Neuronal stem cell (in vitro differentiated cells): ENCODE measurements around the gene DDIT3.

ENCODE experiments used
- DNase-seq: peaks from one replicate; pipeline ENCODE4 v3.0.0-alpha.2; 2013; ENCODE audit warnings: low spot score
- H2AFZ ChIP-seq: one replicate; pipeline ENCODE4 v1.6.1; 2013; ENCODE audit warnings: mild to moderate bottlenecking, low read length, inconsistent platforms
- H2AK5ac ChIP-seq: 2 replicates; pipeline ENCODE4 v1.6.1; 2013; ENCODE audit warnings: low read depth, mild to moderate bottlenecking, inconsistent platforms, low read length, moderate library complexity, mixed read lengths
- H2BK120ac ChIP-seq: 2 replicates; pipeline ENCODE4 v1.6.1; 2013; ENCODE audit warnings: low read depth, mild to moderate bottlenecking, inconsistent platforms, low read length, moderate library complexity, mixed read lengths
- H2BK12ac ChIP-seq: one replicate; pipeline ENCODE4 v1.6.1; 2013; ENCODE audit warnings: low read length, inconsistent platforms
- H2BK15ac ChIP-seq: 2 replicates; pipeline ENCODE4 v1.6.1; 2013; ENCODE audit warnings: mild to moderate bottlenecking, low read length, inconsistent platforms, mixed read lengths
- H2BK5ac ChIP-seq: one replicate; pipeline ENCODE4 v1.6.1; 2013; ENCODE audit warnings: inconsistent platforms, mild to moderate bottlenecking, low read length, moderate library complexity
- H3K14ac ChIP-seq: one replicate; pipeline ENCODE4 v1.6.1; 2013; ENCODE audit warnings: low read length, inconsistent platforms
- H3K18ac ChIP-seq: 2 replicates; pipeline ENCODE4 v1.6.1; 2013; ENCODE audit warnings: low read length, inconsistent platforms
- H3K23ac ChIP-seq: 2 replicates; pipeline ENCODE4 v1.6.1; 2013; ENCODE audit warnings: low read depth, mild to moderate bottlenecking, mixed read lengths, low read length, inconsistent platforms; ENCODE audit not compliant: poor library complexity
- H3K27ac ChIP-seq: replicated peaks from 3 replicates; pipeline ENCODE4 v1.5.1; 2013; ENCODE audit warnings: low read length, inconsistent platforms
- H3K27me3 ChIP-seq, 3 experiments: 2 replicates each; pipeline ENCODE4 v1.6.1; 2013; ENCODE audit warnings: low read length in 3 of 3, mild to moderate bottlenecking in 2 of 3, inconsistent platforms in 1 of 3, low read depth in 1 of 3, mixed read lengths in 1 of 3, moderate library complexity in 1 of 3; ENCODE audit not compliant: control insufficient read depth in 3 of 3, insufficient read depth in 3 of 3
- H3K36me3 ChIP-seq, 2 donors: replicated peaks in 1 of 2; 2 replicates each; pipeline ENCODE4 v1.6.1; 2013; ENCODE audit warnings: low read length in 2 of 2; ENCODE audit not compliant: control insufficient read depth in 2 of 2, insufficient read depth in 2 of 2
- H3K4ac ChIP-seq: 2 replicates; pipeline ENCODE4 v1.6.1; 2013; ENCODE audit warnings: inconsistent platforms, mild to moderate bottlenecking, low read length, moderate library complexity
- H3K4me1 ChIP-seq, 2 donors: 1 replicate in 1 of 2; 2 replicates in 1 of 2; pipeline ENCODE4 v1.6.1; 2013; ENCODE audit warnings: low read length in 2 of 2, low read depth in 1 of 2; ENCODE audit not compliant: control insufficient read depth in 2 of 2, insufficient read depth in 1 of 2
- H3K4me2 ChIP-seq: one replicate; pipeline ENCODE4 v1.6.1; 2013; ENCODE audit warnings: mild to moderate bottlenecking, low read length, inconsistent platforms; ENCODE audit not compliant: insufficient read depth, poor library complexity, severe bottlenecking
- H3K4me3 ChIP-seq, 2 donors: 2 replicates each; pipeline ENCODE4 v1.5.1; 2013; ENCODE audit warnings: low read length in 2 of 2, mild to moderate bottlenecking in 2 of 2, inconsistent platforms in 1 of 2, moderate library complexity in 1 of 2
- H3K79me1 ChIP-seq: one replicate; pipeline ENCODE4 v1.6.1; 2013; ENCODE audit warnings: low read depth, mild to moderate bottlenecking, inconsistent platforms, low read length, moderate library complexity
- H3K9ac ChIP-seq: one replicate; pipeline ENCODE4 v1.6.1; 2013; ENCODE audit warnings: mild to moderate bottlenecking, low read depth, low read length, inconsistent platforms; ENCODE audit not compliant: poor library complexity
- H3K9me3 ChIP-seq, 2 donors: replicated peaks in 1 of 2; 2 replicates each; pipeline versions ENCODE3 to v1.6.1; 2013; ENCODE audit warnings: low read length in 2 of 2, mild to moderate bottlenecking in 2 of 2, inconsistent platforms in 1 of 2, low read depth in 1 of 2, mixed read lengths in 1 of 2, moderate library complexity in 1 of 2; ENCODE audit not compliant: control insufficient read depth in 2 of 2, insufficient read depth in 1 of 2
- H4K8ac ChIP-seq: one replicate; pipeline ENCODE4 v1.6.1; 2013; ENCODE audit warnings: low read depth, mild to moderate bottlenecking, inconsistent platforms, low read length, moderate library complexity
- H4K91ac ChIP-seq: one replicate; pipeline ENCODE4 v1.6.1; 2013; ENCODE audit warnings: low read length, low read depth, mild to moderate bottlenecking, inconsistent platforms; ENCODE audit not compliant: poor library complexity
- WGBS, 2 donors: extraction: QIAGEN DNeasy Blood & Tissue Kit; methylation state at CpG; one replicate each; pipeline ENCODE4 v1.1.7; 2013; ENCODE audit warnings: missing lambda C conversion rate in 2 of 2, mixed read lengths in 1 of 2; ENCODE audit not compliant: insufficient read length in 2 of 2, insufficient replicate concordance in 1 of 2; ENCODE audit errors: extremely low coverage in 2 of 2; 5-methylcytosine and 5-hydroxymethylcytosine counted together

Gene DDIT3

DNA sequence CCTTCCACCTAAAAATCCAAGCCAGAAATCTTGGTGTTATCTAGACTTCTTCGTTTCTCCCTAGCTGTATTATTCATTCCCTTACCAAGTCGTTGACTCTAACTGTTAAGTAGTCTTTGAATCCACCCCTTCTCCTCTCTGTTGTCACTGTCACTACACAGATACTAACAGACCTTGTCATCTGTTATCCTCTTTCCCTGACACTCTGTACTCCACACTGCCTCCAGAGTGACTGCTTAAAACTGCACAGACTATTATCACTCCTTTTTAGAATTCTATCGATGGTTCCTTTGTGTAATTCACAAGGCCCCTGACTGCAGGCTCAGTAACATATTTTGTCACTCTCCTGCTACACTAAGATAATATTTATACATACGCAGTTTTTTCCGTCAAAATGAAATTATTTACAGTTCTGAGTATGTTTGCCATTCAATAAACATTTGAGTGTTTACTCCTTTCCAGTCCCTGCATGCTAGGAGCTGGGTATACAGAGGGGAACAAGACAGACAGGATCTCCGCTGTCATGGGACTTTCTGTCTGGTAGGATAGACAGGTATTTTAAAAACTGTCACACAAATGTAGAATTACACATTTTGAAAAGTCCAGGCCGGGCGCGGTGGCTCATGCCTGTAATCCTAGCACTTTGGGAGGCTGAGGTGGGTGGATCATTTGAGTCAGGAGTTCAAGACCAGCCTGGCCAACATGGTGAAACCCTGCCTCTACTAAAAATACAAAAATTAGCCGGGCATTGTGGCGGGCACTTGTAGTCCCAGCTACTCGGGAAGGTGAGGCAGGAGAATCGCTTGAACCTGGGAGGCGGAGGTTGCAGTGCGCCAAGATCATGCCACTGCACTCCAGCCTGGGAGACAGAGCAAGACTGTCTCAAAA, 28.7 kb downstream of the DDIT3 start:
- Histone ChIP-seq H2BK15ac (no peak overlapping the region), H3K27ac (no peak overlapping the region), H3K36me3 (peaks cover 29 to 58% of the 10 kb centered on the region in 2 donors), H3K4me1 (peaks cover 3% of the 10 kb centered on the region in 2 donors), H2BK12ac (no peak overlapping the region), H3K18ac (no peak overlapping the region), H3K4ac (no peak overlapping the region), H3K14ac (no peak overlapping the region), H3K23ac (no peak overlapping the region), H2BK5ac (no peak overlapping the region), H3K4me3 (no peak overlapping the region), H2AK5ac (no peak overlapping the region), H3K9me3 (peaks cover 0 to 6% of the 10 kb centered on the region in 2 donors), H3K9ac (no peak overlapping the region), H2BK120ac (no peak overlapping the region), H3K4me2 (no peak overlapping the region), H4K8ac (no peak overlapping the region), H3K79me1 (peaks cover 10% of the 10 kb centered on the region), H2AFZ (no peak overlapping the region), H4K91ac (no peak overlapping the region), H3K27me3 (no peaks in the 10 kb centered on the region)
- no CpG with 5 or more reads among the region's 15 CpGs for WGBS, 2 donors
- DNase-seq = no peak

DNA sequence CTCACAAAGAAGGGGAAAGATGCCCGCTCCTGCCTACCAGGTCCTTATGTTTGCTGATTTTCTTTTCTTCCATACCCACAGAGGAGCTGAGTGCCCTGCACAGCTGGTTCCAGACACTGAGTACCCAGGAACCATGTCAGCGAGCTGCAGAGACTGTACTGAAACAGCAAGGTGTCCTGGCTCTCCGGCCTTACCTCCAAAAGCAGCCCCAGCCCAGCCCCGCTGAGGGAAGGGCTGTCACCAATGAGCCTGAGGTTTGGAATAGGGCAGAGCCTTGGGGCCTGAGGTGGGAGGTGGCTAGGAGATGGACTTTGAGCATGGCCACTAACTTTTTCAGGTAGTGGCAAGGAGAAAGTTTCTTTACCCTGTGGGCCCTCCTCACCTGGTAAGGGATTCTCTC, 30.2 kb downstream of the DDIT3 start:
- Histone ChIP-seq H3K4me3 (peak overlapping the region in 1 of 2 donors; percentile 17), H4K91ac (no peak overlapping the region), H2BK15ac (no peak overlapping the region), H3K4me2 (no peak overlapping the region), H3K23ac (no peak overlapping the region), H3K4me1 (peaks cover 3% of the 10 kb centered on the region in 2 donors), H2BK12ac (no peak overlapping the region), H3K79me1 (peaks cover 10% of the 10 kb centered on the region), H3K36me3 (peaks cover 27 to 48% of the 10 kb centered on the region in 2 donors), H3K9ac (no peak overlapping the region), H3K9me3 (peaks cover 0 to 6% of the 10 kb centered on the region in 2 donors), H2AK5ac (no peak overlapping the region), H3K27me3 (no peaks in the 10 kb centered on the region), H3K4ac (no peak overlapping the region), H3K27ac (no peak overlapping the region), H2AFZ (no peak overlapping the region), H3K14ac (no peak overlapping the region), H2BK120ac (no peak overlapping the region), H4K8ac (no peak overlapping the region), H3K18ac (no peak overlapping the region), H2BK5ac (no peak overlapping the region)
- DNase-seq = no peak
- WGBS, 2 donors = no CpG with 5 or more reads among the region's 4 CpGs

DNA sequence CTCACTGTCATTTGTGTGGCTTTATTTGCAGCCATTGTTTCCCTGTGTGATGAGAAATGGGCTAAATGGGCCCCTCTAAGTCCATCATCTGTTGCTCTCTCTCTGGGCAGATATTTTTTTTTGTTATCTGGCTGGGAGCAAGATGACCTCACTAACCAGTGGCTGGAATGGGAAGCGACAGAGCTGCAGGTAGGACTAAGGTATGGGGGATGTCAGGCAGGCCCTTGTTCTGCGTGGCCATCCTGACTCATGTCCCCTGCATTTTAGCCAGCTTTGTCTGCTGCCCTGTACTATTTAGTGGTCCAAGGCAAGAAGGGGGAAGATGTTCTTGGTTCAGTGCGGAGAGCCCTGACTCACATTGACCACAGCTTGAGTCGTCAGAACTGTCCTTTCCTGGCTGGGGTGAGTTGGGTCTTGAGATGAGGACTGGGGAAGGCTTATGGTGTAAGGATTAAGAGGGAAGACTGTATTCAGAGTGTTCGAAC, 31.1 kb downstream of the DDIT3 start:
- H3K4me1 ChIP-seq = peaks cover 3% of the 10 kb centered on the region in 2 donors
- no peak overlapping the region for H2BK12ac ChIP-seq
- peaks cover 27 to 47% of the 10 kb centered on the region in 2 donors for H3K36me3 ChIP-seq
- H3K18ac ChIP-seq = no peak overlapping the region
- no peak overlapping the region for H4K91ac ChIP-seq
- H2BK15ac ChIP-seq = no peak overlapping the region
- no peak overlapping the region for H2AK5ac ChIP-seq
- peaks cover 0 to 6% of the 10 kb centered on the region in 2 donors for H3K9me3 ChIP-seq
- H3K23ac ChIP-seq = no peak overlapping the region
- H3K4me2 ChIP-seq = peak overlapping the region; percentile 23
- WGBS, 2 donors = no CpG with 5 or more reads among the region's 5 CpGs
- no peaks in the 10 kb centered on the region for H3K27me3 ChIP-seq
- no peak overlapping the region for H2BK5ac ChIP-seq
- peak overlapping the region in 1 of 2 donors; percentile 86 for H3K4me3 ChIP-seq
- peaks cover 10% of the 10 kb centered on the region for H3K79me1 ChIP-seq
- no peak overlapping the region for H2AFZ ChIP-seq
- H2BK120ac ChIP-seq = no peak overlapping the region
- H3K4ac ChIP-seq = no peak overlapping the region
- DNase-seq = no peak
- peak overlapping the region; percentile 20 for H4K8ac ChIP-seq
- H3K9ac ChIP-seq = no peak overlapping the region
- H3K27ac ChIP-seq = no peak overlapping the region
- H3K14ac ChIP-seq = no peak overlapping the region

DNA sequence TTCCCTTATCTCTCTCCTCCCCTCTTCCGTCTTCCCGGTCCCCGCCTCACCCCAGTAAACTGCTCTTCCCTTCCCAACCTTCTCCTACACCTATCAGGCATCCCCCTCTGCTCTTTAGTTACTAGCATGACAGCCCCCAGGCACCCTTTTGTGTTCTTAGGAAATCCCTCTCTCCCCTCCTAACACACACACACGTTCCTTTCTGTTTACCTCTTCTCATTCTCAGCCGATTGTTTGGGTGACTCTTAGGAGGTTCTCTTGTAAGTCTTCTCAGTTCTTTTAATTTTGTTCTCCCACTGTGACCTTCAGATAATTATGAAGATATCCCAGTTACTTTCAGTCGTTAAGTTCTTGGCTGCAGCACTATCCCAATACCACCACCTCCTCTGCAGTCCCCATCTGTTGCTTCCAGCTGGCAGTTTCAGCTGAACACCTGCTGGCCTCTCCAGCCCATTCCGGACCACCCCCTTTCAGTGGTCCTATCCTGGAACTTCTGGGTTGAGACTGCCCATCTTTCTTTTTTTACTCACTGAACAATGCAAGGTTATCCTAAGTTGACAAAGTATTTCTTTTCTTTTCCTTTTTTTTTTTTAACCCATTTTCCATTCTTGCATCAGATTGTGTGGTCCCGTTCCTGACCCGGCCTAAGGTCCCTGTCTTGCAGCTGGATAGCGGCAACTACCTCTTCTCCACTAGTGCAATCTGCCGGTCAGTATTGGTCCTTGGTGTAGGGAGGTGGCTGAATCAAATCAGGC, 31.7 kb downstream of the DDIT3 start:
- DNase-seq = no peak
- 100% methylated on average over 1 of the region's 11 CpGs; no CpG with 5 or more reads in 1 of the 2 donors for WGBS, 2 donors
- peaks cover 27 to 43% of the 10 kb centered on the region in 2 donors for H3K36me3 ChIP-seq
- no peak overlapping the region for H3K23ac ChIP-seq
- no peaks in the 10 kb centered on the region for H3K27me3 ChIP-seq
- peak overlapping the region; percentile 61 for H2BK120ac ChIP-seq
- H3K14ac ChIP-seq = no peak overlapping the region
- H4K91ac ChIP-seq = peak overlapping the region; percentile 53
- peak overlapping the region; percentile 81 for H2AFZ ChIP-seq
- H3K9me3 ChIP-seq = peaks cover 0 to 6% of the 10 kb centered on the region in 2 donors
- peak overlapping the region; percentile 98 for H3K9ac ChIP-seq
- H3K4ac ChIP-seq = no peak overlapping the region
- H4K8ac ChIP-seq = no peak overlapping the region
- H3K4me1 ChIP-seq = peaks cover 3% of the 10 kb centered on the region in 2 donors
- H3K27ac ChIP-seq = no peak overlapping the region
- peak overlapping the region; percentile 86 to 99 for H3K4me3 ChIP-seq
- H2BK5ac ChIP-seq = no peak overlapping the region
- H2BK15ac ChIP-seq = no peak overlapping the region
- H2AK5ac ChIP-seq = peak overlapping the region; percentile 65
- H3K79me1 ChIP-seq = peaks cover 10% of the 10 kb centered on the region
- peak overlapping the region; percentile 95 for H3K18ac ChIP-seq
- H2BK12ac ChIP-seq = no peak overlapping the region
- H3K4me2 ChIP-seq = peak overlapping the region; percentile 74
